Chondrocyte (in vitro differentiated cells): ENCODE results near the gene AMIGO2. TPM values are rescaled to one million over a fixed set of nuclear protein-coding genes. Genes with fewer than 3 reads are reported as not detected.

ENCODE experiments used
- DNase-seq: peaks from one replicate; pipeline ENCODE4 v3.0.0; 2021; ENCODE audit warnings: mixed read lengths, low spot score
- H3K27ac Mint-ChIP-seq: one replicate; pipeline ENCODE4 v1.8.0; 2021; ENCODE audit warnings: mild to moderate bottlenecking, moderate library complexity, mixed read lengths; ENCODE audit not compliant: unreplicated experiment
- H3K27me3 Mint-ChIP-seq: 2 replicates; pipeline ENCODE4 v1.8.0; 2021; ENCODE audit warnings: low read depth, mixed read lengths
- H3K36me3 Mint-ChIP-seq: 2 replicates; pipeline ENCODE4 v1.8.0; 2021; ENCODE audit warnings: low read depth, mixed read lengths
- H3K4me1 Mint-ChIP-seq: 2 replicates; pipeline ENCODE4 v1.8.0; 2021; ENCODE audit warnings: low read depth, mild to moderate bottlenecking, mixed read lengths
- H3K4me3 Mint-ChIP-seq: one replicate; pipeline ENCODE4 v1.8.0; 2021; ENCODE audit warnings: mild to moderate bottlenecking, moderate library complexity, mixed read lengths; ENCODE audit not compliant: unreplicated experiment
- H3K9me3 Mint-ChIP-seq: 2 replicates; pipeline ENCODE4 v1.8.0; 2021; ENCODE audit warnings: low read depth, mixed read lengths
- CTCF ChIP-seq: fragments of 200-600 bp; sonication (generic); IDR thresholded peaks from 2 replicates; pipeline ENCODE4 v1.5.0; 2021; ENCODE audit warnings: antibody characterized with exemption, mild to moderate bottlenecking, moderate library complexity
- total RNA-seq: library from RNA; stranded (reverse); gene quantifications from 3 replicates; pipeline ENCODE4 v1.2.1, GENCODE V29; 2021

AMIGO2 gene
- total RNA-seq, 1 donor from 2014 or later, result 153 TPM

- Mint-ChIP-seq H3K36me3 (peaks cover 2% of the 10 kb centered on the region), H3K27me3 (no peaks in the 10 kb centered on the region), H3K9me3 (no peaks in the 10 kb centered on the region), H3K27ac (no peak overlapping the region), H3K4me1 (peaks cover 17% of the 10 kb centered on the region), H3K4me3 (no peak overlapping the region)
- DNase-seq, result no peak
- no peak for TF ChIP-seq CTCF
Measured at GRCh38 chr12:47105914-47106674, 26.3 kb upstream of the AMIGO2 start.

GRCh38 chr12:47102845-47103651 lies 23.3 kb upstream of the AMIGO2 start:
- Mint-ChIP-seq H3K36me3 (peaks cover 2% of the 10 kb centered on the region), H3K9me3 (no peaks in the 10 kb centered on the region), H3K4me1 (peaks cover 38% of the 10 kb centered on the region), H3K27me3 (no peaks in the 10 kb centered on the region), H3K4me3 (no peak overlapping the region), H3K27ac (peak overlapping the region; percentile 52)
- DNase-seq, result no peak
- no peak for TF ChIP-seq CTCF

GRCh38 chr12:47102406-47102805 lies 22.6 kb upstream of the AMIGO2 start:
- Mint-ChIP-seq H3K27ac (no peak overlapping the region), H3K4me1 (peaks cover 45% of the 10 kb centered on the region), H3K36me3 (peaks cover 2% of the 10 kb centered on the region), H3K4me3 (no peak overlapping the region), H3K27me3 (no peaks in the 10 kb centered on the region), H3K9me3 (no peaks in the 10 kb centered on the region)
- no peak for TF ChIP-seq CTCF
- no peak for DNase-seq

- no peaks in the 10 kb centered on the region for H3K36me3 Mint-ChIP-seq
- no peak overlapping the region for H3K4me3 Mint-ChIP-seq
- H3K4me1 Mint-ChIP-seq, result peaks cover 66% of the 10 kb centered on the region
- no peak for DNase-seq
- H3K27ac Mint-ChIP-seq, result no peak overlapping the region
- TF ChIP-seq CTCF, result no peak
- no peaks in the 10 kb centered on the region for H3K27me3 Mint-ChIP-seq
- no peaks in the 10 kb centered on the region for H3K9me3 Mint-ChIP-seq
Measured at GRCh38 chr12:47100160-47100559, 20.4 kb upstream of the AMIGO2 start.

GRCh38 chr12:47099610-47100009 lies 19.9 kb upstream of the AMIGO2 start:
- DNase-seq, result no peak
- Mint-ChIP-seq H3K4me3 (no peak overlapping the region), H3K27me3 (no peaks in the 10 kb centered on the region), H3K9me3 (no peaks in the 10 kb centered on the region), H3K36me3 (no peaks in the 10 kb centered on the region), H3K27ac (peak overlapping the region; percentile 56), H3K4me1 (peaks cover 71% of the 10 kb centered on the region)
- TF ChIP-seq CTCF, result no peak
